Endometrial microvascular endothelial cells (primary cell): ENCODE data around the gene IL4R. TPM values are rescaled to one million over a fixed set of nuclear protein-coding genes. Genes with fewer than 3 reads are reported as not detected.

ENCODE experiments used
- in situ Hi-C: cut with HindIII; loops from 2 replicates; pipeline ENCODE4 v1.10.0; 2017; ENCODE audit warnings: low sequenced_read_pairs, low pct_unique_long_range_greater_than_20kb; ENCODE audit errors: inconsistent ontology term
- total RNA-seq: library from RNA; depleted of rRNA; stranded (reverse); fragments of >200 nt; gene quantifications from one replicate; pipeline ENCODE4 v1.2.3, GENCODE V29; 2015; ENCODE audit errors: inconsistent ontology term

The IL4R gene
- total RNA-seq, 1 donor from 2014 or later, result 81.6 TPM

DNA sequence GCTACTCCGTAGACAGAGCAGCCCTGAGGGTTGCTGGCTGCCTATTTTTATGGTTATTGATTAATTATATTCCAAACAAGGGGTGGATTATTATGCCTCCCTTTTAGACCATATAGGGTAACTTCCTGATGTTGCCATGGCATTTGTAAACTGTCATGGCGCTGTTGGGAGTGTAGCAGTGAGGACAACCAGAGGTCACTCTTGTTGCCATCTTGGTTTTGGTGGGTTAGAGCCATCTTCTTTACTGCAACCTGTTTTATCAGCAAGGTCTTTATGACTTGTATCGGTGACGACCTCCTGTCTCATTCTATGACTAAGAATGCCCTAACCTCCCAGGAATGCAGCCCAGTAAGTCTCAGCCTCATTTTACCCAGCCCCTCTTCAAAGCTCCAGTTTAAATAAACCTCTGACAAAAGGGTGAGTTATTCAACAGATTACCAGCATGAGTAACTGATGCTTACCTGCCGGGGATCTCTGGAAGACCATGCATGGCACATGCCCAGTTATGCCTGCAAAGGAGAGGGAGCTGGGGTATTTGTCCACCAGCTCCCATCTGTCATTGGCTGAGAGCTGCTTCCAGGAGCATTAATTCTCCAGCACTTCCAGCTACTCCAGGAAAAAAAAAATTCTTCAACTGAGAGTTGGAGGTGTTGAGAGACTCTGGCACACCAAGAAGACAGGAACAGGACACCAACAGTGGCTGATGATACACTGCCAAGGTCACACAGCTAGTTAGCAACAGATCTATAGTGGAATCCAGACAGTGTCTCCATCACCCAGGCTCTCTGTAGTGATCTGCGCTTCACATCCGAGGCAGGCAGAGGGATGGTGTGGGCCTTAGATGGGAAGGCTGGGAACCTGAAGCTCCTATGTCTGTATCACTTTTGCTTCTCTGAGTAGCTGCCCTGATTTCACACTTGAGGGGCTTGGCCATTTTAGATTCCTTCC, 51.6 kb downstream of the IL4R start:
- in situ Hi-C loops, result loop anchor here (25.0 kb wide), 1 partner anchor 103 kb away; the partner anchor contains the start of gene NSMCE1

GRCh38 chr16:27366687-27367460, 53.1 kb downstream of the IL4R start:
- in situ Hi-C loops, result loop anchor here (25.0 kb wide), 1 partner anchor 105 kb away; the partner anchor contains the start of gene NSMCE1

GRCh38 chr16:27367461-27368357, 53.9 kb downstream of the IL4R start:
- in situ Hi-C loops, result loop anchor here (25.0 kb wide), 1 partner anchor 105 kb away; the partner anchor contains the start of gene NSMCE1

DNA sequence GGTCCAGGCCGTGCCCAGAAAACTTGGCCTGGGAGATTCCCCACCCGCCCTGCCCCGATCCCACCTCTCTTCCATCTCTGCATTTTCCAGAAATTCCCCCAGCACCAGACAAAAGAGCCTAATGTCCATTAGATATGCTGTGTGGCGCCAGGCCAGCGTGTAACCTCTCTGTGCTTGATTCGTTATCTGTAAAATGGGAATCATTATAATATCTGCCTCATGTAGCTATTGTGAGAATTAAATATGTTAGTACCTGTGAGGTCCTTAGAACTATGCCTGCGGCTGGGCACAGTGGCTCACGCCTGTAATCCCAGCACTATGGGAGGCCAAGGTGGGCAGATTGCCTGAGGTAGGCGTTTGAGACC, 54.6 kb downstream of the IL4R start:
- in situ Hi-C loops, result loop anchor here (25.0 kb wide), 1 partner anchor 106 kb away; the partner anchor contains the start of gene NSMCE1

DNA sequence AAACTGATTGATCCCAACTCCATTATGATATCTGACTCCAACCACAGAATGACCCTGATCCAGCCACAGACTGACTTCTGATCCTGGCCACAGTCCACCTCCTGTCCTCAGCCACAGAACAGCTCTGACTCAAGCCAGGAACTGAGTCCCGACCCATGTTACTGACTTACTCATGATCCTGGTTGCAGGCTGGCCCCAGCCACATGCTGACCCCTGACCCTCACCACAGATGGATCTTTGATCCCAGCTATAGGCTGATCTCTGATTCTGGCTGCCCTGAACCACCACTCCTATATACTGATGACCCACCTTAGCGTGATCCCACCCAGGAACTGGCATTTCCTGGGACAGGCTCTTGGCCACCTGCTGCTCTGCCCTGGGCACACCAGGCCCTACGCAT, 56.0 kb downstream of the IL4R start:
- in situ Hi-C loops, result loop anchor here (25.0 kb wide), 1 partner anchor 108 kb away; the partner anchor contains the start of gene NSMCE1

- in situ Hi-C loops, result loop anchor here (25.0 kb wide), 1 partner anchor 108 kb away; the partner anchor contains the start of gene NSMCE1
Measured at GRCh38 chr16:27370318-27370717, 56.5 kb downstream of the IL4R start.

DNA sequence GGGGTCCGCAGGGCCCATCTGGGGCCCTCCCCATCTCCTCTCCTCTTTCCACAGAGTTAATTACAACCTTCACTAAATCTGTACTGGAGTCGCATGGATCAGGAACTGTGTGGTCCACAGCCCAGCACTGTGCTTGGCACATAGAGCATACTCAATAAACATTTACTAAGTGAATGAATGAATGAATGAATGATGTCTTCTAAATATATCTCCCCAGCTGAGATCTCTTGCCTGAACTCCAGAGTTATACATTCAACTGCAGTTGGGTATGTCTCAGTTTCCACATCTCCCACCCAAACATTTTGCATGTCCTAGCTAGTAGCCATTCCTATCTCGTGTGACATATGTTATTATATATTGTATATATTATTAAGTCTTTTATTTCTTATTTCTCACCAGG, 59.5 kb downstream of the IL4R start:
- in situ Hi-C loops, result loop anchor here (25.0 kb wide), 1 partner anchor 111 kb away; the partner anchor contains the start of gene NSMCE1

GRCh38 chr16:27374221-27374803, 60.5 kb downstream of the IL4R start:
- in situ Hi-C loops, result loop anchor here (25.0 kb wide), 1 partner anchor 112 kb away; the partner anchor contains the start of gene NSMCE1

DNA sequence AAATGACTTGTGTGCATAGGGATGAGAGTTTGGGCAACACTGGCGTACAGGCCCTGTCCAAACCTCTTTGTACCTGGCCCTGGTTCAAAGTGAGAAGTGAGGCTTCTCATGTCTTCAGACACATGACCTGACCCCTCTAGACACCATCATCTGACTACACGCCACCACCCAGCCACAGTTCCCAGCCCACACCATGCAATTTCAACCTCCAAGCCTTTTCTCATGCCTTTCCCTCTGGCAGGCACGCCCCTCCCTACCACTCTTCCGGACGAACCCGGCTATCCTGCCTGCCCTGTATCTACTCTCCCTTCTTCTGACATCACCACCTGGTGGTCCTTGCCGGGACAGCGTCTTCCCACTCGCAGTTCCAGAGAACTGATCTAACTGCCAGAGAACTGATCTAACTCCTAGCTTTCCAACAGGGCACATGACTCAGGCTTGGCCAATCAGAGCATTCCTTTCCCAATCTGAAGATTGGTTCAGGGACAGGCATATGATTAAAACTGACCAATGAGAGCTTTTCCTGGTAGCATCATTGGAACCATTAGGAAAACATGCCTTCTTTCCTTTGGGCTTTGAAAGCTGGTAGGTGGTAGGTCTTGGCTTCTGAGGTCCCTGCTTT, 61.1 kb downstream of the IL4R start:
- in situ Hi-C loops, result loop anchor here (25.0 kb wide), 1 partner anchor 113 kb away; the partner anchor contains the start of gene NSMCE1

- in situ Hi-C loops, result no loop called here
Measured at GRCh38 chr16:27377666-27378485, 64.1 kb downstream of the IL4R start.

DNA sequence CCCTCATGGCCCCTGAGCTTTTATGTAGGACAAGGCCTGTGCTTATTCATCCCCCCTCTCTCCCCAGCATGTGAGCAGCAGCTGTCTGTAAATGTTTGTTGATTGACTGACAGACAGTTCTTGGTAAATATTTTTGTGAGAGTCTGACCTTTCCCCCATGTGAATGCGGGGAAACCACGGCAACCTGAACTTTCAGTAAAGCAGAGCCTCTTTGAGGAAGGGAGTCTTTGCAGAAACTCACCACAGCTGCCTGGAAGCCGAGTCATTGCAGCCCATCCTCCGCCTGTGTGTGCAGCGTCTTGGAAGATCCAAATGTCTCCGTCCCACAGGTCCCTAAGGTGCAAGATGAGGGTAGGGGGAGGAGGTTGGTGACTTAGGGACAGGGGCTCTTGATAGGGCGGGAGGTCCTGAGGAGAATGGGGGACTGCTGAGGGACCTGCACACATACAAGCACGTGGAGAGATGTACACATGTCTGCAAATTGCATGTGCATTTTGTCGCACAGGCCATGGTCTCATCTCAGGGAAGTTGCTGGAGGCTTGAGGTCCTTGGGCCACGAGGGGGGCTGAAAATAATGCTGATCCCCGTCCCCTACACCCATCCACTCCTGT, 65.2 kb downstream of the IL4R start:
- in situ Hi-C loops, result no loop called here

DNA sequence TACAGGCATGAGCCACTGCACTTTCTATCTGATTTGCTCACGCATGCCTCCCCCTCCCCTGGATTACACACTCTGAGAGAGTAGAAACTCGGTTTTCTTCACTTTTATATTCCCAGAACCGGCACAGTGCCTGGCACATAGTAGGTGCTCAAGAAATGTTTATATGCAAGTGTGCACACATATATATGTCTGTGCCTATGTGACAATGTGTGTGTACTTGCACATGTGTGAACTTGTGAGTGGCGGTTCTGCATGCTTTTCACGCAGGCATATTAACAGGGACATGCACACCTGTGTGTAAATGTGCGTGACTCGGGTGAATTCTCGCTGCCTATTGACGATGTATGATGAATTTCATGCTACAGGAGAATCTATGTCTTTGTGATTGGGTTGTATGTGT, 66.1 kb downstream of the IL4R start:
- in situ Hi-C loops, result no loop called here

- in situ Hi-C loops, result no loop called here
Measured at GRCh38 chr16:27381236-27381635, 67.5 kb downstream of the IL4R start.

GRCh38 chr16:27381974-27382855, 68.4 kb downstream of the IL4R start:
- in situ Hi-C loops, result no loop called here

- in situ Hi-C loops, result no loop called here
Measured at GRCh38 chr16:27383556-27384243, 69.9 kb downstream of the IL4R start.
